Ovary (tissue), 3 donors: ENCODE measurements around the gene FAM149B1.

Source experiments
- CTCF ChIP-seq, 3 donors: fragments of 450-650 bp in 2 of 3; fragments of 200-600 bp in 1 of 3; IDR thresholded peaks; one replicate each; pipeline versions ENCODE4 v1.5.1 to v1.8.0; 2016 to 2022; ENCODE audit warnings: antibody characterized with exemption in 3 of 3, mild to moderate bottlenecking in 1 of 3
- POLR2A ChIP-seq: fragments of 450-650 bp; IDR thresholded peaks from one replicate; pipeline ENCODE4 v1.6.1; 2017; ENCODE audit warnings: antibody characterized with exemption, mild to moderate bottlenecking, moderate library complexity
- donor health status: DM: no; HTN: no; CAD: no.

- TF ChIP-seq POLR2A, result no peak
- no peak for TF ChIP-seq CTCF (IDR thresholded peaks at IDR 0.05)
Observed at GRCh38 chr10:73247509-73248258, 79.8 kb downstream of the FAM149B1 start.
